ENCODE measurements around the gene HJURP.
"Not testable (repeated sequence)": the region's sequence is repeated elsewhere in the genome, so short reads cannot be mapped to it uniquely, and the experiment has no call there.

The HJURP gene

DNA sequence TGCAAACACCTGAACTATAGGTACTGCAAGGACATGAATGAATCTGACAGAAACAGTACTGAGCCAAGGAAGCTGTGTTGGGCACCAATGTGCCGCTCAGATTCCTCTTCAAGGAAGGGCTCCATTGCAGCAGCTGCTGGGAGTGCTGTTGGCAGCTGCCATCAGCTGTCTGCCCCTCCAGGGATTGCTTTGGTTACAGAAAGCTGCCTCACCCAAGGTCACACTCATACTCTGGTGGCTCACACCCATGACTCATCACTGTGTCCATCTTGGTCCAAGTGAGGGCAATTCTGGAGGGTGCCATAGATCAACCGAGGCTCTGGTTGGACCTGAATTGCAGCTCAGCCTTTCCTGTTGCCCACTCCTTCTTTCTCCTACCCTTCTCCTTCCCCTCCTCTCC, 38.5 kb upstream of the HJURP start:
- Histone ChIP-seq H2AFZ (ENCODE audit: low read length) (no peak overlapping the region), H3K79me2 (ENCODE audit: insufficient read depth, low read length) (no peaks in the 10 kb centered on the region), H3F3A (ENCODE audit: low read depth) (no peaks in the 10 kb centered on the region), H3K9ac (ENCODE audit: low read depth, low read length, poor library complexity, severe bottlenecking) (no peak overlapping the region), H3K9me3 (ENCODE audit: insufficient read depth, low read depth, low read length) (no peaks in the 10 kb centered on the region), H3K4me2 (ENCODE audit: low read depth, low read length, poor library complexity, severe bottlenecking) (no peak overlapping the region), H3K4me3 (ENCODE audit: low read length, poor library complexity, severe bottlenecking) (no peak overlapping the region), H3K36me3 (ENCODE audit: insufficient read depth, low read length) (no peaks in the 10 kb centered on the region), H3K4me1 (ENCODE audit: insufficient read depth, low read length, poor library complexity, severe bottlenecking) (no peaks in the 10 kb centered on the region), H3K27me3 (ENCODE audit: insufficient read depth, low read length, poor library complexity, severe bottlenecking) (no peaks in the 10 kb centered on the region), H3K9me2 (replicated peaks; ENCODE audit: low read depth, low read length) (no peaks in the 10 kb centered on the region), H4K20me1 (ENCODE audit: insufficient read depth, low read length, poor library complexity, severe bottlenecking) (no peaks in the 10 kb centered on the region)
- TF ChIP-seq EZH2phosphoT487 (IDR thresholded peaks at IDR 0.05; ENCODE audit: borderline replicate concordance): no peak
- TF ChIP-seq, protein P1, sequence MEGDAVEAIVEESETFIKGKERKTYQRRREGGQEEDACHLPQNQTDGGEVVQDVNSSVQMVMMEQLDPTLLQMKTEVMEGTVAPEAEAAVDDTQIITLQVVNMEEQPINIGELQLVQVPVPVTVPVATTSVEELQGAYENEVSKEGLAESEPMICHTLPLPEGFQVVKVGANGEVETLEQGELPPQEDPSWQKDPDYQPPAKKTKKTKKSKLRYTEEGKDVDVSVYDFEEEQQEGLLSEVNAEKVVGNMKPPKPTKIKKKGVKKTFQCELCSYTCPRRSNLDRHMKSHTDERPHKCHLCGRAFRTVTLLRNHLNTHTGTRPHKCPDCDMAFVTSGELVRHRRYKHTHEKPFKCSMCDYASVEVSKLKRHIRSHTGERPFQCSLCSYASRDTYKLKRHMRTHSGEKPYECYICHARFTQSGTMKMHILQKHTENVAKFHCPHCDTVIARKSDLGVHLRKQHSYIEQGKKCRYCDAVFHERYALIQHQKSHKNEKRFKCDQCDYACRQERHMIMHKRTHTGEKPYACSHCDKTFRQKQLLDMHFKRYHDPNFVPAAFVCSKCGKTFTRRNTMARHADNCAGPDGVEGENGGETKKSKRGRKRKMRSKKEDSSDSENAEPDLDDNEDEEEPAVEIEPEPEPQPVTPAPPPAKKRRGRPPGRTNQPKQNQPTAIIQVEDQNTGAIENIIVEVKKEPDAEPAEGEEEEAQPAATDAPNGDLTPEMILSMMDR (conservative IDR thresholded peaks at IDR 0.05; ENCODE audit: low read length): no peak

DNA sequence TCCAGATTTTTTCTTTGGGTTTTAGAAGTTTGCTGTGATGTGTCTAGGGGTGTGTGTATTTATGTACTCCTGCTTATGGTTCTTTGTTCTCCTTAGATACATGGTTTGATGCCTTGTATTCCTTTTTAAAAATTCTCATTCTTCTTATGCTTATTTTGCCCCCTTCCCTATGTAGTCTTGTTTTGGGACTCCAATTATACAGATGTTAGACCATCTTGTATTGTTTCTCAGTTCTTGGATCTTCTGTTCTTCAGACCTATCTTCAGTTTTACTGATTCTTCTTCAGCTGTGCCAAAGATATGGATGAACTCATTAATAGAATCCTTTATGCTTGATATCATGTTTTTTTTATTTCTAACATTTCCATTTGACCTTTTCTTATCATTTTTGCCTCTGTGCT, 28.0 kb upstream of the HJURP start:
- no peak overlapping the region for H3K4me3 ChIP-seq (ENCODE audit: low read length, poor library complexity, severe bottlenecking)
- H3F3A ChIP-seq (ENCODE audit: low read depth): no peaks in the 10 kb centered on the region
- no peaks in the 10 kb centered on the region for H3K36me3 ChIP-seq (ENCODE audit: insufficient read depth, low read length)
- no peak for TF ChIP-seq EZH2phosphoT487 (IDR thresholded peaks at IDR 0.05; ENCODE audit: borderline replicate concordance)
- TF ChIP-seq, protein P1 (conservative IDR thresholded peaks at IDR 0.05; ENCODE audit: low read length): no peak
- H3K4me2 ChIP-seq (ENCODE audit: low read depth, low read length, poor library complexity, severe bottlenecking): no peak overlapping the region
- no peaks in the 10 kb centered on the region for H3K9me2 ChIP-seq (replicated peaks; ENCODE audit: low read depth, low read length)
- no peaks in the 10 kb centered on the region for H3K4me1 ChIP-seq (ENCODE audit: insufficient read depth, low read length, poor library complexity, severe bottlenecking)
- no peaks in the 10 kb centered on the region for H3K9me3 ChIP-seq (ENCODE audit: insufficient read depth, low read depth, low read length)
- no peak overlapping the region for H2AFZ ChIP-seq (ENCODE audit: low read length)
- H3K9ac ChIP-seq (ENCODE audit: low read depth, low read length, poor library complexity, severe bottlenecking): no peak overlapping the region
- no peaks in the 10 kb centered on the region for H4K20me1 ChIP-seq (ENCODE audit: insufficient read depth, low read length, poor library complexity, severe bottlenecking)
- H3K27me3 ChIP-seq (ENCODE audit: insufficient read depth, low read length, poor library complexity, severe bottlenecking): peaks cover 20% of the 10 kb centered on the region
- no peaks in the 10 kb centered on the region for H3K79me2 ChIP-seq (ENCODE audit: insufficient read depth, low read length)

DNA sequence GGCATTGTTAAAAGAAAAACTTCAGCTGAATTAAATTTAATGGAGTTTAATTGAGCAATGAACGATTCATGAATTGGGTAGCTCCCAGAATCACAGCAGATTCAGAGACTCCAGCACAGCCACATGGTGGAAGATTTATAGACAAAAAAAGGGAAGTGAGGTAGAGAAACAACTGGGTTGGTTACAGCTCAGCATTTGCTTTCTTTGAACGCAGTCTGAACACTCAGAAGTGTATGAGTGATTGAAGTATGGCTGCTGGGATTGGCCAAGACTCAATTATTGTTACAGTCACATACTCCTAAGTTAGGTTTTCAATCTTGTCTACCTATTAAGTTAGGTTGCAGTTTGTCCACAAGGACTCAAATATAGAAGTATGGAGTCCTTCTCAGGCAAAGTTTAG, 17.8 kb upstream of the HJURP start:
- H2AFZ ChIP-seq (ENCODE audit: low read length); H3K4me1 ChIP-seq (ENCODE audit: insufficient read depth, low read length, poor library complexity, severe bottlenecking); H3F3A ChIP-seq (ENCODE audit: low read depth); H3K4me3 ChIP-seq (ENCODE audit: low read length, poor library complexity, severe bottlenecking); H3K9me2 ChIP-seq (replicated peaks; ENCODE audit: low read depth, low read length); H3K4me2 ChIP-seq (ENCODE audit: low read depth, low read length, poor library complexity, severe bottlenecking); H3K9ac ChIP-seq (ENCODE audit: low read depth, low read length, poor library complexity, severe bottlenecking); H4K20me1 ChIP-seq (ENCODE audit: insufficient read depth, low read length, poor library complexity, severe bottlenecking); H3K79me2 ChIP-seq (ENCODE audit: insufficient read depth, low read length); H3K9me3 ChIP-seq (ENCODE audit: insufficient read depth, low read depth, low read length); H3K36me3 ChIP-seq (ENCODE audit: insufficient read depth, low read length): not testable (repeated sequence)
- peaks cover 59% of the 10 kb centered on the region for H3K27me3 ChIP-seq (ENCODE audit: insufficient read depth, low read length, poor library complexity, severe bottlenecking)

DNA sequence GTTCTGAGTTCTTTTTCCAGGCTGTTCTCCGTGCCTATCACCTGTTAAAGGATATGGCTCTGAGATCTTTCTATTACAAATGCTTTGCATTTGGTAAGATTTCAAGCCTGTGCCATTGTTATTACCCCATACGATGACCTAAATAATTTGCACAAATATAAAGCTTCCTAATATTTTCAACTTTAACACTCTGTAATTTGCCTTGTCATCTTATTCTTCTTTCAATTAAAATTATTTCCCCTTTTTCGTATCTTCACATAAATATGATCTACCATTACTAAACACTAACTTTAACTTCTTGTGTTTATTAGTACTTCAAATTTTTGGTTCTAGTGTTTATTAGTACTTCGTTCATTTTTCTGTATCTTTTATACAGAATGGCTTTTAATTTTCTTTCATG, 17.1 kb upstream of the HJURP start:
- Histone ChIP-seq H3K36me3 (ENCODE audit: insufficient read depth, low read length) (no peaks in the 10 kb centered on the region), H3K9me2 (replicated peaks; ENCODE audit: low read depth, low read length) (no peaks in the 10 kb centered on the region), H3K27me3 (ENCODE audit: insufficient read depth, low read length, poor library complexity, severe bottlenecking) (peaks cover 57% of the 10 kb centered on the region), H3F3A (ENCODE audit: low read depth) (no peaks in the 10 kb centered on the region), H3K4me3 (ENCODE audit: low read length, poor library complexity, severe bottlenecking) (no peak overlapping the region), H3K79me2 (ENCODE audit: insufficient read depth, low read length) (peaks cover 4% of the 10 kb centered on the region; the same call in 1 of the 2 replicates), H3K4me1 (ENCODE audit: insufficient read depth, low read length, poor library complexity, severe bottlenecking) (peaks cover 6% of the 10 kb centered on the region), H3K9ac (ENCODE audit: low read depth, low read length, poor library complexity, severe bottlenecking) (no peak overlapping the region), H2AFZ (ENCODE audit: low read length) (no peak overlapping the region), H4K20me1 (ENCODE audit: insufficient read depth, low read length, poor library complexity, severe bottlenecking) (no peaks in the 10 kb centered on the region), H3K9me3 (ENCODE audit: insufficient read depth, low read depth, low read length) (no peaks in the 10 kb centered on the region), H3K4me2 (ENCODE audit: low read depth, low read length, poor library complexity, severe bottlenecking) (no peak overlapping the region)
- TF ChIP-seq EZH2phosphoT487 (IDR thresholded peaks at IDR 0.05; ENCODE audit: borderline replicate concordance): no peak
- TF ChIP-seq, protein P1 (conservative IDR thresholded peaks at IDR 0.05; ENCODE audit: low read length): no peak
